BLaER1 treated with 17β-estradiol and CSF1 and Interleukin-3, amounts not matched to agents 10 nM and 100 nM (cell line): ENCODE results near the gene LDHD.

Experiments used
- H3K27ac ChIP-seq, 11 experiments: shearing (Covaris generic); formaldehyde crosslinking; 2 replicates each; pipeline ENCODE4 v1.8.1; 2022
- H3K27me3 ChIP-seq, 11 experiments: shearing (Covaris generic); formaldehyde crosslinking; 2 replicates each; pipeline ENCODE4 v1.8.1; 2022
- H3K36me3 ChIP-seq, 11 experiments: shearing (Covaris generic); formaldehyde crosslinking; 2 replicates each; pipeline ENCODE4 v1.8.1; 2022
- H3K4me1 ChIP-seq, 10 experiments: shearing (Covaris generic); formaldehyde crosslinking; 2 replicates each; pipeline ENCODE4 v1.8.1; 2022
- H3K4me2 ChIP-seq, 11 experiments: shearing (Covaris generic); formaldehyde crosslinking; 2 replicates each; pipeline ENCODE4 v1.8.1; 2022
- H3K4me3 ChIP-seq, 10 experiments: shearing (Covaris generic); formaldehyde crosslinking; 2 replicates each; pipeline ENCODE4 v1.8.1; 2022
- H3K9ac ChIP-seq, 11 experiments: shearing (Covaris generic); formaldehyde crosslinking; 2 replicates each; pipeline ENCODE4 v1.8.1; 2022
- H3K9me3 ChIP-seq, 11 experiments: shearing (Covaris generic); formaldehyde crosslinking; replicated peaks in 1 of 11; 2 replicates each; pipeline ENCODE4 v1.8.1; 2022
- H4K20me1 ChIP-seq, 11 experiments: shearing (Covaris generic); formaldehyde crosslinking; 2 replicates each; pipeline ENCODE4 v1.8.1; 2022
- Cebpa-rat ChIP-seq, 11 experiments: shearing (Covaris generic); IDR thresholded peaks; 2 replicates each; pipeline ENCODE4 v1.8.1; 2022

LDHD gene

DNA sequence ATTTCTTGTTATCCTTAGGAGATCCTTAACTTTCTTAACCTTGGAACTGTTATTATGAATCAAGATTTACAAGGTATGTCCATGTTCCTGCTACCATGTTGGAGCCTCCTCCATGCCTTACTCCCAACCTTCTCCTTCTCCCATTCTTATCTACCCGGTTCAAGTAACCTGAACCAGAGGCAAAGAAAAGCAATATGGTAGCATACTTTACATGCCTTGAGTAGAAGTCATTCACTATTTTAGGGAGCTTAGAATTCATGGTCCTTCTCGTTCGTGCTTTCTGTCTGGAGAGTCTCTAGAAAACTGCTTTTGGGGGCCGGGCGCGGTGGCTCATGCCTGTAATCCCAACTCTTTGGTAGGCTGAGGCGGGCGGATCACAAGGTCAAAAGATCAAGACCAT lies 37.7 kb downstream of the LDHD start:
- H3K4me2 ChIP-seq: peak overlapping the region in 7 of 11 experiments; percentile 82 to 96 (median 87); a peak in 13 of 22 replicates
- no peak for TF ChIP-seq Cebpa-rat (IDR thresholded peaks at IDR 0.05)
- peaks cover 10 to 70% (median 45%) of the 10 kb centered on the region in 11 experiments; a peak in 21 of 22 replicates for H4K20me1 ChIP-seq
- no peak overlapping the region for H3K9ac ChIP-seq
- peaks cover 0 to 24% (median 4%) of the 10 kb centered on the region in 11 experiments; a peak in 8 of 22 replicates for H3K36me3 ChIP-seq
- peak overlapping the region in 7 of 11 experiments; percentile 14 to 85 (median 79); a peak in 9 of 22 replicates for H3K27ac ChIP-seq
- H3K4me1 ChIP-seq: peaks cover 59 to 100% (median 97%) of the 10 kb centered on the region in 10 experiments
- H3K9me3 ChIP-seq: peaks cover 0 to 15% (median 0%) of the 10 kb centered on the region in 11 experiments; a peak in 8 of 22 replicates
- no peak overlapping the region for H3K4me3 ChIP-seq
- no peaks in the 10 kb centered on the region for H3K27me3 ChIP-seq

DNA sequence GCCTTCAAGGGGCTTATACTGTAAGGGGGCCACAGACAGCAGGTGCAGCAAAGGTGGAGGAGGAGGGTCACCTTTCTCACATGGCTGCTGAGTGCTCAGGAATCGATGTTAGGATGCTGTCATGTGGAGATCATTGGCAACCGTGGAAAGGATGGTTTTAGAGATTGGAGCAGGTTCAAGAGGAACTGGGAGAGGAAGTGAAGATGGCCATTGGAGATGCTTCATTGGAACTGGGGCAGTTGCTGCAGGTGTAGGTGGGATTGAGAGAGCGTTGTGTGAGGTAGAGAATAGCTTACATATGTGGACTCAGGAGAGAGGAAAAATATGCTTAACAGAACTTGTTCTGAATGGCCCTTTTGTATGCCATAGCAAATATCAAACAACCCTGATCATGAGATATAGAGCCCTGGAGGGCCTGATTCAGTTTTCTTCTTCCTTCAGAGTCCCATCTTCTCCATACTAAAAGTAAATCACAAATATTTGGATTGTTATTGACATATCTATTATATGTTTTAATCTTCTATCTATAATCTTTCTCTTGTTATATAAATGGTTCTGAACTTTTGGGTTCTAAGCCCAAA lies 40.8 kb downstream of the LDHD start:
- peak overlapping the region in 7 of 10 experiments; percentile 29 to 51 (median 41); a peak in 12 of 20 replicates for H3K4me3 ChIP-seq
- H3K27ac ChIP-seq: peak overlapping the region in 10 of 11 experiments; percentile 37 to 85 (median 82); a peak in 21 of 22 replicates
- H3K36me3 ChIP-seq: peaks cover 0 to 20% (median 4%) of the 10 kb centered on the region in 11 experiments; a peak in 8 of 22 replicates
- peaks cover 53 to 99% (median 95%) of the 10 kb centered on the region in 10 experiments for H3K4me1 ChIP-seq
- 0 out of 22 replicates have a peak, but pooled peaks cover 0 to 3% (median 0%) of the 10 kb centered on the region in 11 experiments for H3K27me3 ChIP-seq
- H3K9ac ChIP-seq: peak overlapping the region in 10 of 11 experiments; percentile 27 to 75 (median 67); a peak in 20 of 22 replicates
- H3K4me2 ChIP-seq: peak overlapping the region; percentile 78 to 96 (median 90)
- no peak for TF ChIP-seq Cebpa-rat (IDR thresholded peaks at IDR 0.05)
- H4K20me1 ChIP-seq: peaks cover 6 to 70% (median 47%) of the 10 kb centered on the region in 11 experiments; a peak in 20 of 22 replicates
- peaks cover 0 to 15% (median 0%) of the 10 kb centered on the region in 11 experiments; a peak in 8 of 22 replicates for H3K9me3 ChIP-seq

DNA sequence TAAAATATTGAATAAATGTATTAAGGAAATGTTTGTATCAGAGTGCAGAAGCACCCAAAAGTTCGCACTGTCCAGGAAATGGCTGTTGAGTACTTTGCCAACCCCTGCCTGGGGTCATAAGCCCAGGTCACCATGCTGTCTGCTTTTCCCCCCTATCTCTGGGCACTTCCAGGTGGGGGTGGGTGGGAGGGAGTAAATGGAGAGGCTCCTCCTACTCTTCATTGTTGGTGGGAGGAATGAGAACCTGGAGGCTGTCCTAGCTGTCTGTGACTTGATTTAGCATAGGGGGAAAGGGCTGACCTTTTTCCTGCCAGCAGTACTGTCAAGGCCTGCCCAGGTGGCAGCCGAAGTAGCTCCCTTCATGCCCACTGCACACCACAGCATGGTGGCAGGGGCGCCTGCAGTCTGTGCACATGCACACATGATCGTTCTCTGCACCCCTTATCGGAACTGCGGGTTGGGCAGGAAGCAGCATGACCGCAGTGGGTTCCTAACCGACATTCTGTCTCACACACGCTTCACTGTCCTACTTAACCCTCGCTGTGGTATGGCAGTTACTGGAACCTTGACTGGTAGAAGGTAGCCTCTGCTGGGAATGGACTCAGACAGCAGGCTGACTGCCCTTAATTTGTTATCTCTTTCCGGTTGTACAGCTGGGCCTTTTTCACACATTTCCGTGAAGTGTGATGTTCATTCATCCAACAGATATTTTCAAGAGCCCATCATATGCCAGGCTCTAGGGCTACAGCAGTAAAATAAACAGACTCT lies 41.5 kb downstream of the LDHD start:
- peak overlapping the region; percentile 78 to 96 (median 90) for H3K4me2 ChIP-seq
- peaks cover 0 to 21% (median 4%) of the 10 kb centered on the region in 11 experiments; a peak in 8 of 22 replicates for H3K36me3 ChIP-seq
- H4K20me1 ChIP-seq: peaks cover 6 to 70% (median 46%) of the 10 kb centered on the region in 11 experiments; a peak in 20 of 22 replicates
- H3K9ac ChIP-seq: peak overlapping the region in 10 of 11 experiments; percentile 27 to 75 (median 67); a peak in 20 of 22 replicates
- peak overlapping the region in 7 of 10 experiments; percentile 29 to 51 (median 41); a peak in 13 of 20 replicates for H3K4me3 ChIP-seq
- TF ChIP-seq Cebpa-rat (IDR thresholded peaks at IDR 0.05): no peak
- H3K27ac ChIP-seq: peak overlapping the region in 10 of 11 experiments; percentile 37 to 85 (median 82); a peak in 20 of 22 replicates
- 0 out of 22 replicates have a peak, but pooled peaks cover 0 to 3% (median 0%) of the 10 kb centered on the region in 11 experiments for H3K27me3 ChIP-seq
- H3K4me1 ChIP-seq: peaks cover 47 to 99% (median 93%) of the 10 kb centered on the region in 10 experiments
- peaks cover 0 to 15% (median 0%) of the 10 kb centered on the region in 11 experiments; a peak in 8 of 22 replicates for H3K9me3 ChIP-seq

DNA sequence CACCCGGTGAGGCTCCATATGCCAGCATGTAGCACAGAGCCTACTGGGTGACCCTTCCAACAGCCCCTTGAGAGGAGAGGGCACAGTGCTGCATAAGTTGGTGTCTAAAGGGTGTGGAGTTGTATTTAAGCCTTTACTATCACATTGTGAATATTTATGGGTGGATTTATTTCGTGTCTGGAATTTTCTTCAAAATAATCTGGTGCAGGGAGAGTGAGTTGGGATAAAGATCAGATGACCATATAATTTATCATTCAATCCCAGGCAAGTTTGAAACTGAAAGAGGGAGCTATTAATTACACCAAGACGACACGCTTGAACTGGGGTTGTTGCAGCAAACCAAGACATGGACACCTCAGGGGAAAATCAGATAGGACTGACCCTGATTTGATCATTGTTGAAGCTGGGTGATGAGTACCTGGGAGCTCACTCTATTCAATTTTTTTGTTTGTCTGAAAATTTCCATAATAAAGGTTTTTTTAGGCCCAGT lies 42.2 kb downstream of the LDHD start:
- Histone ChIP-seq H3K9me3 (peaks cover 0 to 18% (median 0%) of the 10 kb centered on the region in 11 experiments; a peak in 8 of 22 replicates), H3K4me3 (peak overlapping the region in 8 of 10 experiments; percentile 3 to 41 (median 34); a peak in 11 of 20 replicates), H3K4me1 (peaks cover 45 to 99% (median 93%) of the 10 kb centered on the region in 10 experiments), H3K27ac (peak overlapping the region in 10 of 11 experiments; percentile 4 to 85 (median 76); a peak in 18 of 22 replicates), H3K9ac (peak overlapping the region in 9 of 11 experiments; percentile 49 to 72 (median 61); a peak in 18 of 22 replicates), H3K27me3 (0 out of 22 replicates have a peak, but pooled peaks cover 0 to 3% (median 0%) of the 10 kb centered on the region in 11 experiments), H3K4me2 (peak overlapping the region; percentile 78 to 96 (median 87)), H3K36me3 (peaks cover 0 to 22% (median 4%) of the 10 kb centered on the region in 11 experiments; a peak in 9 of 22 replicates), H4K20me1 (peaks cover 6 to 71% (median 52%) of the 10 kb centered on the region in 11 experiments; a peak in 20 of 22 replicates)
- TF ChIP-seq Cebpa-rat (IDR thresholded peaks at IDR 0.05): no peak

DNA sequence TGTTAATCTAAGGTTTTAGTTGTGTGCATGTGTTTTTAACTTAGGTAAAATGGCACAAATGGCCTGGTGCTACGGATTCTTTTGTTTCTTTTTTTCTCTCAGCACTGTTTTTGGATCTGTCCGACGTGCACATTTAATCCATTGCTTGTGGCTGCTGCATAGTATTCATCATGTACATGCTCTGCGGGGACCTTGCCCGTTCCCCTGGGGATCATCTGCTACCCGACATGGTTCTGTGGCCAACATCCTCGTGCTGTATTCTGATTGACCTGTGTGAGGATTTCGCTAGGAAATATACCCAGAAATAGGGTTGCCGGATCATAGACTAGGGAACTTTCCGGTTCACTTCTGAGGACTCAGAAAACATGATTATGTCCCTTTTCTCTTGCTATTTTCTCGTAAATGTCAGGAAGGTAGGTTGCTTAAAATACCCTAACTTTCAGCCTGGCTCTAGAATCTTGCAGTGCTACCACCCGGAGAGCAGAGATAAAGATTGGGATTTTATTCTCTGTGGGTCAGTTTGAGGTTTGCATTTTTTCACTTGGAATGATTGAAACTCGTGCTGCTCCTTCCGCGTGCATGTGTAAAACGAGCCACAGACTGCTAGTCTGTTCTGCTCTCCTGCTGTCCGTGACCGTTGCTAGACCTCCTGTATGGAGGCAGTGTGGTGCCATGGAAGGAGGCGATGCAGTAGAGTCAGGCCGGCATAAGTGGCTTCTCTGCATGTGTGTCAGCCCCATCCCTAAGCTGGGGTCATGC lies 42.9 kb downstream of the LDHD start:
- TF ChIP-seq Cebpa-rat (IDR thresholded peaks at IDR 0.05): no peak
- Histone ChIP-seq H3K4me1 (peaks cover 48 to 99% (median 93%) of the 10 kb centered on the region in 10 experiments), H4K20me1 (peaks cover 6 to 75% (median 54%) of the 10 kb centered on the region in 11 experiments; a peak in 21 of 22 replicates), H3K27me3 (0 out of 22 replicates have a peak, but pooled peaks cover 0 to 3% (median 0%) of the 10 kb centered on the region in 11 experiments), H3K4me3 (peak overlapping the region in 9 of 10 experiments; percentile 3 to 41 (median 33); a peak in 15 of 20 replicates), H3K4me2 (peak overlapping the region; percentile 78 to 96 (median 87)), H3K9ac (peak overlapping the region in 10 of 11 experiments; percentile 40 to 72 (median 60); a peak in 19 of 22 replicates), H3K9me3 (peaks cover 0 to 14% (median 0%) of the 10 kb centered on the region in 11 experiments; a peak in 7 of 22 replicates), H3K36me3 (peaks cover 0 to 21% (median under 1%) of the 10 kb centered on the region in 11 experiments; a peak in 7 of 22 replicates), H3K27ac (peak overlapping the region in 10 of 11 experiments; percentile 4 to 85 (median 76); a peak in 18 of 22 replicates)

DNA sequence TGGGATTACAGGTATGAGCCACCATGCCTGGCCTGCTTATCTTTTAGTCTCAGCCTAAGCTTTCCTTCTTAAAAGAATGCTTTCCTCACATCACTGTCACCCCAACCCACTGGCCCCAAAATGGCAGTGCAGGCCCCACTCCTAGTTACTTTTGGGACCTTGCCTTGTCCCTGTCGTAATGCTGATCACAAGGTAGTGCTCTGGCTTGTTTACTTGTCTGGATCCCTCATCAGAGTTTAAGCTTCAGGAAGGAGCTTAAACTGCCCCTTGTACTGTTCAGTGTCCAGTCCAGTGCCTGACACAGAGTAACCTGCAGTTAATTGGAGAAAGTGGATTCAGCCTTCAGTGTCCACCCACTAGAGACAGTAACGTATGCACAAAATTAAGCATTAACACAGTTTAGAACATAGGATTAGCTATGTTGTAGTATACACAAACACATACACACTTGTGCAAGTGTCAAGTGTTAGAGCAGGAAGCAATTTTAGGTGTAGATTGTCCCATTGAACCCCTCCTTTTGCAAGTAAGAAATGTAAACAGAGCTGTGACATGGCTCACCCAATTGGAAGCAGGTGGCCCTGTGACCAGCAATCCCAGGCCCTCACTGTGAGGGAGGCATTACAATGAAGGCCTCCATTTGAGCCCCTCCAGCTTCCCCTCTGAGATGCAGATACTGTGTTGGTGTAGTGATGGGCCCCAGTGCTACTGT lies 44.2 kb downstream of the LDHD start:
- peak overlapping the region in 4 of 11 experiments; percentile 8 to 72 (median 36); a peak in 6 of 22 replicates for H3K9ac ChIP-seq
- peaks cover 0 to 5% (median 0%) of the 10 kb centered on the region in 11 experiments; a peak in 2 of 22 replicates for H3K9me3 ChIP-seq
- TF ChIP-seq Cebpa-rat (IDR thresholded peaks at IDR 0.05): no peak
- peak overlapping the region in 1 of 10 experiments; percentile 35; a peak in 1 of 20 replicates for H3K4me3 ChIP-seq
- peak overlapping the region in 7 of 11 experiments; percentile 25 to 85 (median 74); a peak in 11 of 22 replicates for H3K27ac ChIP-seq
- H3K27me3 ChIP-seq: 0 out of 22 replicates have a peak, but pooled peaks cover 0 to 3% (median 0%) of the 10 kb centered on the region in 11 experiments
- peaks cover 0 to 20% (median 0%) of the 10 kb centered on the region in 11 experiments; a peak in 5 of 22 replicates for H3K36me3 ChIP-seq
- peaks cover 42 to 99% (median 93%) of the 10 kb centered on the region in 10 experiments for H3K4me1 ChIP-seq
- peaks cover 6 to 89% (median 62%) of the 10 kb centered on the region in 11 experiments; a peak in 21 of 22 replicates for H4K20me1 ChIP-seq
- peak overlapping the region; percentile 48 to 96 (median 87); a peak in 21 of 22 replicates for H3K4me2 ChIP-seq
